ENCODE measurements around the gene PRF1. TPM values are rescaled to one million over a fixed set of nuclear protein-coding genes. Genes with fewer than 3 reads are reported as not detected.
"Not testable (repeated sequence)": the region's sequence is repeated elsewhere in the genome, so short reads cannot be mapped to it uniquely, and the experiment has no call there.

The PRF1 gene
- 76.5 and 79.9 TPM in 2 replicates for total RNA-seq

- peak within 1 kb of the TSS; percentile 88 for H3K27ac Mint-ChIP-seq
- DNase-seq: peak; percentile 94
- peaks cover 2% of the 10 kb centered on the region for H3K27me3 Mint-ChIP-seq
- peaks cover 31% of the 10 kb centered on the region for H3K36me3 Mint-ChIP-seq (ENCODE audit: low read depth)
- intact Hi-C loops (cut with micrococcal nuclease): loop anchor here (1.0 to 5.0 kb wide), 4 partner anchors 14 to 46 kb away; no protein-coding TSS in a partner anchor
- peaks cover 5% of the 10 kb centered on the region for H3K9me3 Mint-ChIP-seq
- peak within 1 kb of the TSS; percentile 85 for H3K4me3 Mint-ChIP-seq
- H3K4me1 Mint-ChIP-seq: peaks cover 34% of the 10 kb centered on the region
Measured at GRCh38 chr10:70602665-70603448, at the start of gene PRF1. Gene PRF1, minus strand, starts transcription at chr10:70602741. Its CDS starts 1,839 bp downstream, at chr10:70600902.

GRCh38 chr10:70651661-70652060, 49.1 kb upstream of the PRF1 start:
- Mint-ChIP-seq H3K27ac (no peak overlapping the region), H3K36me3 (ENCODE audit: low read depth) (peaks cover 4% of the 10 kb centered on the region), H3K9me3 (peaks cover 17% of the 10 kb centered on the region), H3K4me3 (no peak overlapping the region), H3K4me1 (peaks cover 10% of the 10 kb centered on the region), H3K27me3 (no peaks in the 10 kb centered on the region)
- intact Hi-C loops (cut with micrococcal nuclease): no loop called here
- DNase-seq: no peak

GRCh38 chr10:70650718-70651117, 48.2 kb upstream of the PRF1 start:
- no peak overlapping the region for H3K4me3 Mint-ChIP-seq
- H3K4me1 Mint-ChIP-seq: peaks cover 1% of the 10 kb centered on the region
- H3K27me3 Mint-ChIP-seq: no peaks in the 10 kb centered on the region
- no peak for DNase-seq
- intact Hi-C loops (cut with micrococcal nuclease): no loop called here
- H3K27ac Mint-ChIP-seq: no peak overlapping the region
- H3K36me3 Mint-ChIP-seq (ENCODE audit: low read depth): peaks cover 4% of the 10 kb centered on the region
- H3K9me3 Mint-ChIP-seq: peaks cover 17% of the 10 kb centered on the region

DNA sequence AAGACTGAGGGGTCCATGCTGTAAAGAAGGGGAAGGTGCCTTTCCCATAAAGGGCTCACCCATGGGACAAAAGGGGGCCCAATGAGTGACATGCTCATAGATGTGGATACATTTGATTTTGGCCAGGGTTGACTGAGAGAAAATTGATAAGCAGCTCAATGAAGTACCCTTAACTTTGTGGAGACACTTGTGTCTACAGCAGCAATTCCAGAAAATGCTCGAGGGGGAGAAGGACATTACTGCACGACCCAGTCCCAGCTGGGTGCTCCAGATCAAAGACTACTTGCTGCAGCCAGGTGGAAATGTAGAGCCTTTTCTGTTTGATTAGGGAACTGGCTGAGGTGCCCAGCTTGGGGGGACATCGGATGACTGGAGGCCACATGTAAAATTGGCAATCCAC, 47.6 kb upstream of the PRF1 start:
- intact Hi-C loops (cut with micrococcal nuclease): no loop called here
- no peak for DNase-seq
- Mint-ChIP-seq H3K9me3 (peaks cover 17% of the 10 kb centered on the region), H3K4me1 (no peaks in the 10 kb centered on the region), H3K36me3 (ENCODE audit: low read depth) (peaks cover 4% of the 10 kb centered on the region), H3K27me3 (no peaks in the 10 kb centered on the region), H3K4me3 (no peak overlapping the region), H3K27ac (no peak overlapping the region)

DNA sequence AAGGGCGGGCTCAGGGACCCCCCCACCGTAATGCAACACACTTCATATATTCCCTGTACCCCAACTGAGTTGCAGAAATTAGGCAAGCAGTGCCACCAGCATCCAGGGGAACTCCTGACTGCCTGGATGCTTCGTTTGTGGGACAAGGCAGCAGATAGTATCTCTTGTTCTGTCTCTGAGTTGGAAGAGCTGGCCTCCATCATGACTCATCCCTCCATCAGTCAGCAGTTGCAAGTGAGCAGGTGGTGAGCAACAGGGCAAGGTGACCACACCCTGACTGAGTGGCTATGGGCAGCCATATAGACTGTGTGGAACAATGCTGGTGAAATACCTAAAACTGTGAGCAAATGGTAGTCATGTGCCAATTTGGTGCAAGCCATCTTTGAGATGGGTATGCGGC, 47.0 kb upstream of the PRF1 start:
- DNase-seq: no peak
- H3K27ac Mint-ChIP-seq: no peak overlapping the region

GRCh38 chr10:70648427-70648826, 45.9 kb upstream of the PRF1 start:
- H3K36me3 Mint-ChIP-seq (ENCODE audit: low read depth): peaks cover 4% of the 10 kb centered on the region
- no peak overlapping the region for H3K4me3 Mint-ChIP-seq
- DNase-seq: no peak
- H3K9me3 Mint-ChIP-seq: peaks cover 14% of the 10 kb centered on the region
- H3K27me3 Mint-ChIP-seq: peaks cover 2% of the 10 kb centered on the region
- H3K4me1 Mint-ChIP-seq: no peaks in the 10 kb centered on the region
- intact Hi-C loops (cut with micrococcal nuclease): no loop called here
- H3K27ac Mint-ChIP-seq: no peak overlapping the region

More for the DNA sequence above, 47.0 kb upstream of the PRF1 start:
- Mint-ChIP-seq H3K36me3 (ENCODE audit: low read depth) (peaks cover 4% of the 10 kb centered on the region), H3K27me3 (no peaks in the 10 kb centered on the region), H3K4me3 (no peak overlapping the region), H3K4me1 (no peaks in the 10 kb centered on the region), H3K9me3 (peaks cover 17% of the 10 kb centered on the region)
- intact Hi-C loops (cut with micrococcal nuclease): no loop called here

DNA sequence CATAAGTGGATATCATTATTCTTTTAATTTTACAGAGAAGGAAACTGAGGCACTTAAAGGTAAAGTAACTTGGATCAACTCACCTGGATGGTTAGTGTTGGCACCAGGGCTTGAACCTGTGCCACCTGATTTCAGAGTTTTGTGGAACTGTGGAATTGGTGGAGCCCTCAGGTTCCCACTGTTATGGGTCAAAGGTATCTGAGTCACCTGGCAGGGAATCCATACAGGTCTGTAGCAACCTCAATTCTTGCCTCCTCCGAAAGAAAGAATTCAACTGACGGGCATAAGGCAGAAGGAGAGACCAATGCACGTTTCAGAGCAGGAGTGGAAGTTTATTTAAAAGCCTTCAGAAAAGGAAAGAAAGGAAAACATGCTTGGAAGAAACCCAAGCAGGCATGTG, 44.5 kb upstream of the PRF1 start:
- Mint-ChIP-seq H3K4me3 (no peak overlapping the region), H3K27ac (no peak overlapping the region), H3K36me3 (ENCODE audit: low read depth) (peaks cover 4% of the 10 kb centered on the region), H3K27me3 (peaks cover 11% of the 10 kb centered on the region), H3K9me3 (peaks cover 17% of the 10 kb centered on the region), H3K4me1 (no peaks in the 10 kb centered on the region)
- DNase-seq: no peak
- intact Hi-C loops (cut with micrococcal nuclease): no loop called here

- H3K36me3 Mint-ChIP-seq (ENCODE audit: low read depth); intact Hi-C loops (cut with micrococcal nuclease); H3K9me3 Mint-ChIP-seq; H3K27ac Mint-ChIP-seq; H3K4me3 Mint-ChIP-seq; DNase-seq; H3K4me1 Mint-ChIP-seq: not testable (repeated sequence)
- H3K27me3 Mint-ChIP-seq: peaks cover 26% of the 10 kb centered on the region
Measured at GRCh38 chr10:70644959-70645358, 42.4 kb upstream of the PRF1 start.

DNA sequence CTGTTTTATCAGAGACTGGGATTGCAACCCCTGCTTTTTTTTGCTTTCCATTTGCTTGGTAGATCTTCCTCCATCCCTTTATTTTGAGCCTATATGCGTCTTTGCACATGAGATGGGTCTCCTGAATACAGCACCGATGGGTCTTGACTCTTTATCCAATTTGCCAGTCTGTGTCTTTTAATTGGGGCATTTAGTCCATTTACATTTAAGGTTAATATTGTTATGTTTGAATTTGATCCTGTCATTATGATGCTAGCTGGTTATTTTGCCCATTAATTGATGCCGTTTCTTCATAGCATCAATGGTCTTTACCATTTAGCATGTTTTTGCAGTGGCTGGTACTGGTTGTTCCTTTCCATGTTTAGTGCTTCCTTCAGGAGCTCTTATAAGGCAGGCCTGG, 40.7 kb upstream of the PRF1 start:
- H3K36me3 Mint-ChIP-seq (ENCODE audit: low read depth); H3K4me3 Mint-ChIP-seq; H3K9me3 Mint-ChIP-seq; DNase-seq; H3K4me1 Mint-ChIP-seq; H3K27ac Mint-ChIP-seq; intact Hi-C loops (cut with micrococcal nuclease): not testable (repeated sequence)
- H3K27me3 Mint-ChIP-seq: peaks cover 27% of the 10 kb centered on the region

DNA sequence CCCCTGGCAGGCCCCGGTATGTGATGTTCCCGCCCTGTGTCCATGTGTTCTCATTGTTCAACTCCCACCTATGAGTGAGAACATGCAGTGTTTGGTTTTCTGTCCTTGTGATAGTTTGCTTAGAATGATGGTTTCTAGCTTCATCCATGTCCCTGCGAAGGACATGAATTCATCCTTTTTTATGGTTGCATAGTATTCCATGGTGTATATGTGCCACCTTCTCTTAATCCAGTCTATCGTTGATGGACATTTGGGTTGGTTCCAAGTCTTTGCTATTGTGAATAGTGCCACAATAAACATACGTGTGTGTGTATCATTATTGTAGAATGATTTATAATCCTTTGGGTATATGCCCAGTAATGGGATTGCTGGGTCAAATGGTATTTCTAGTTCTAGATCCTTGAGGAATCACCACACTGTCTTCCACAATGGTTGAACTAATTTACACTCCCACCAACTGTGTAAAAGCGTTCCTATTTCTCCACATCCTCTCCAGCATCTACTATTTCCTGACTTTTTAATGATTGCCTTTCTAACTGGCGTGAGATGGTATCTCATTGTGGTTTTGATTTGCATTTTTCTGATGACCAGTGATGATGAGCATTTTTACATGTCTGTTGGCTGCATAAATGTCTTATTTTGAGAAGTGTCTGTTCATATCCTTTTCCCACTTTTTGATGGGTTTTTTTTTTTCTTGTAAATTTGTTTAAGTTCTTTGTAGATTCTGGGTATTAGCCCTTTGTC, 37.3 kb upstream of the PRF1 start:
- DNase-seq; H3K36me3 Mint-ChIP-seq (ENCODE audit: low read depth); H3K4me3 Mint-ChIP-seq; H3K9me3 Mint-ChIP-seq; H3K27ac Mint-ChIP-seq; H3K4me1 Mint-ChIP-seq; intact Hi-C loops (cut with micrococcal nuclease): not testable (repeated sequence)
- peaks cover 27% of the 10 kb centered on the region for H3K27me3 Mint-ChIP-seq

- H3K4me1 Mint-ChIP-seq; H3K4me3 Mint-ChIP-seq; H3K36me3 Mint-ChIP-seq (ENCODE audit: low read depth); H3K27ac Mint-ChIP-seq; H3K9me3 Mint-ChIP-seq; DNase-seq; intact Hi-C loops (cut with micrococcal nuclease): not testable (repeated sequence)
- H3K27me3 Mint-ChIP-seq: peaks cover 18% of the 10 kb centered on the region
Measured at GRCh38 chr10:70634515-70634914, 32.0 kb upstream of the PRF1 start.

GRCh38 chr10:70634011-70634410, 31.5 kb upstream of the PRF1 start:
- Mint-ChIP-seq H3K4me1 (no peaks in the 10 kb centered on the region), H3K9me3 (peaks cover 3% of the 10 kb centered on the region), H3K36me3 (ENCODE audit: low read depth) (no peaks in the 10 kb centered on the region), H3K4me3 (no peak overlapping the region), H3K27ac (no peak overlapping the region), H3K27me3 (peaks cover 18% of the 10 kb centered on the region)
- no peak for DNase-seq
- intact Hi-C loops (cut with micrococcal nuclease): no loop called here

DNA sequence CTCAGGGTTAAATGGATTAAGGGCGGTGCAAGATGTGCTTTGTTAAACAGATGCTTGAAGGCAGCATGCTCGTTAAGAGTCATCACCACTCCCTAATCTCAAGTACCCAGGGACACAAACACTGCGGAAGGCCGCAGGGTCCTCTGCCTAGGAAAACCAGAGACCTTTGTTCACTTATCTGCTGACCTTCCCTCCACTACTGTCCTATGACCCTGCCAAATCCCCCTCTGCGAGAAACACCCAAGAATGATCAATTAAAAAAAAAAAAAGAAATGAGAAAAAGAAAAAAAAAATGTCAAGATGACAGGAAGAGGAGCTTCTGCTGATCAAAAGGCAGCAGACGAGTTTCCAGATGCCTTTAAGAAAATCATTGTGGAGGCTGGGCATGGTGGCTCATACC, 29.2 kb upstream of the PRF1 start:
- H3K27ac Mint-ChIP-seq; H3K36me3 Mint-ChIP-seq (ENCODE audit: low read depth); H3K4me3 Mint-ChIP-seq; H3K4me1 Mint-ChIP-seq; DNase-seq; H3K9me3 Mint-ChIP-seq; intact Hi-C loops (cut with micrococcal nuclease): not testable (repeated sequence)
- H3K27me3 Mint-ChIP-seq: peaks cover 22% of the 10 kb centered on the region

- Mint-ChIP-seq H3K36me3 (ENCODE audit: low read depth) (no peaks in the 10 kb centered on the region), H3K4me3 (no peak overlapping the region), H3K27ac (no peak overlapping the region), H3K27me3 (peaks cover 25% of the 10 kb centered on the region), H3K4me1 (no peaks in the 10 kb centered on the region), H3K9me3 (peaks cover 11% of the 10 kb centered on the region)
- intact Hi-C loops (cut with micrococcal nuclease): no loop called here
- no peak for DNase-seq
Measured at GRCh38 chr10:70629338-70629737, 26.8 kb upstream of the PRF1 start.

Data from activated CD4-positive, alpha-beta T cell treated with anti-CD3 and anti-CD28 coated beads, Interleukin-2, amount 10 ng/mL, durations not matched to agents 24 days and 14 days (primary cell).